HG03139 (cell line): ENCODE data around the gene MRGPRG.

Experiments used
- ATAC-seq: cut with Tn5 transposase; IDR thresholded peaks from one replicate; pipeline ENCODE4 v1.9.1; 2021; ENCODE audit not compliant: unreplicated experiment

MRGPRG gene

GRCh38 chr11:3225826-3226750 lies 7.5 kb upstream of the MRGPRG start:
- ATAC-seq: no peak

GRCh38 chr11:3225159-3225758 lies 6.6 kb upstream of the MRGPRG start:
- ATAC-seq: no peak

GRCh38 chr11:3224401-3225057 lies 5.9 kb upstream of the MRGPRG start:
- no peak for ATAC-seq

- no peak for ATAC-seq
These were observed 5.3 kb upstream of the MRGPRG start for GRCh38 chr11:3223932-3224381.

- ATAC-seq: no peak
These were observed 4.6 kb upstream of the MRGPRG start for GRCh38 chr11:3222941-3223915.

GRCh38 chr11:3222003-3222855 lies 3.6 kb upstream of the MRGPRG start:
- ATAC-seq: no peak

GRCh38 chr11:3221408-3222002 lies 2.9 kb upstream of the MRGPRG start:
- ATAC-seq: no peak

- ATAC-seq: no peak
These were observed 2.2 kb upstream of the MRGPRG start for GRCh38 chr11:3220521-3221407.

GRCh38 chr11:3220101-3220500 lies 1.5 kb upstream of the MRGPRG start:
- no peak for ATAC-seq

- no peak for ATAC-seq
These were observed 774 bp upstream of the MRGPRG start for GRCh38 chr11:3219281-3219892.

GRCh38 chr11:3217818-3218482 lies 663 bp downstream of the MRGPRG start:
- ATAC-seq: no peak

GRCh38 chr11:3216027-3216525 lies 2.5 kb downstream of the MRGPRG start:
- ATAC-seq: no peak

- no peak for ATAC-seq
These were observed 3.1 kb downstream of the MRGPRG start for GRCh38 chr11:3215346-3216026.

GRCh38 chr11:3214420-3214699 lies 4.3 kb downstream of the MRGPRG start:
- no peak for ATAC-seq

- ATAC-seq: no peak
These were observed 4.8 kb downstream of the MRGPRG start for GRCh38 chr11:3213659-3214419.

- no peak for ATAC-seq
These were observed 10.3 kb downstream of the MRGPRG start for GRCh38 chr11:3208272-3208671.
